ENCODE results near the gene GPRIN3. TPM values are rescaled to one million over a fixed set of nuclear protein-coding genes. Genes with fewer than 3 reads are reported as not detected.

Gene GPRIN3
- total RNA-seq, 4 donors from 2014 or later: 5.7 to 28.7 (median 8.8) TPM

- TF ChIP-seq CTCF (IDR thresholded peaks at IDR 0.05; ENCODE audit: low read depth): no peak
Observed at GRCh38 chr4:89293299-89293698, 14.3 kb downstream of the GPRIN3 start.

- TF ChIP-seq CTCF (IDR thresholded peaks at IDR 0.05; ENCODE audit: low read depth): no peak
Observed at GRCh38 chr4:89290727-89291516, 16.7 kb downstream of the GPRIN3 start.

- TF ChIP-seq CTCF (IDR thresholded peaks at IDR 0.05; ENCODE audit: low read depth): no peak
Observed at GRCh38 chr4:89289312-89289711, 18.3 kb downstream of the GPRIN3 start.

- no peak for TF ChIP-seq CTCF (IDR thresholded peaks at IDR 0.05; ENCODE audit: low read depth)
Observed at GRCh38 chr4:89288430-89288829, 19.2 kb downstream of the GPRIN3 start.

GRCh38 chr4:89287945-89288344 lies 19.7 kb downstream of the GPRIN3 start:
- no peak for TF ChIP-seq CTCF (IDR thresholded peaks at IDR 0.05; ENCODE audit: low read depth)

- TF ChIP-seq CTCF (IDR thresholded peaks at IDR 0.05; ENCODE audit: low read depth): no peak
Observed at GRCh38 chr4:89285745-89286144, 21.9 kb downstream of the GPRIN3 start.

- TF ChIP-seq CTCF (IDR thresholded peaks at IDR 0.05; ENCODE audit: low read depth): no peak
Observed at GRCh38 chr4:89284828-89285227, 22.8 kb downstream of the GPRIN3 start.
